ES-I3 (cell line): ENCODE measurements around the gene ZNF829.
A peak's percentile ranks its signal among the peaks of the same experiment; 100 is the strongest.

Source experiments
- H3K36me3 ChIP-seq: 2 replicates; pipeline ENCODE4 v1.6.1; 2013; ENCODE audit warnings: mild to moderate bottlenecking, low read length, control low read depth, moderate library complexity; ENCODE audit not compliant: insufficient read depth
- H3K4me1 ChIP-seq: 2 replicates; pipeline ENCODE4 v1.6.1; 2013; ENCODE audit warnings: mild to moderate bottlenecking, control low read depth, low read length; ENCODE audit not compliant: insufficient read depth
- H3K9ac ChIP-seq: 2 replicates; pipeline ENCODE4 v1.6.1; 2013; ENCODE audit warnings: low read depth, mild to moderate bottlenecking, low read length, moderate library complexity
- H3K9me3 ChIP-seq: 2 replicates; pipeline ENCODE4 v1.6.1; 2013; ENCODE audit warnings: mild to moderate bottlenecking, low read length, moderate library complexity; ENCODE audit not compliant: control insufficient read depth, insufficient read depth

The ZNF829 gene

GRCh38 chr19:36850559-36851442 is 65.3 kb downstream of the ZNF829 start, which contains the start of gene ZNF345:
ZNF345 (plus strand) TSS chr19:36850876; CDS start chr19:36876831, 25,955 bp downstream.
- H3K36me3 ChIP-seq: no peaks in the 10 kb centered on the region
- peak within 1 kb of the TSS; percentile 76 for H3K9ac ChIP-seq
- no peaks in the 10 kb centered on the region for H3K9me3 ChIP-seq
- H3K4me1 ChIP-seq: no peaks in the 10 kb centered on the region

- H3K9ac ChIP-seq: peak overlapping the region; percentile 76
- H3K36me3 ChIP-seq: no peaks in the 10 kb centered on the region
- no peaks in the 10 kb centered on the region for H3K4me1 ChIP-seq
- no peaks in the 10 kb centered on the region for H3K9me3 ChIP-seq
These were observed 66.2 kb downstream of the ZNF829 start for GRCh38 chr19:36849701-36850558.

- Histone ChIP-seq H3K4me1 (no peaks in the 10 kb centered on the region), H3K36me3 (no peaks in the 10 kb centered on the region), H3K9me3 (no peaks in the 10 kb centered on the region), H3K9ac (no peak overlapping the region)
These were observed 68.1 kb downstream of the ZNF829 start for GRCh38 chr19:36847968-36848367.

GRCh38 chr19:36838784-36839324 is 77.2 kb downstream of the ZNF829 start:
- peak overlapping the region; percentile 79 for H3K9ac ChIP-seq
- H3K4me1 ChIP-seq: no peaks in the 10 kb centered on the region
- H3K36me3 ChIP-seq: no peaks in the 10 kb centered on the region; the same call in 1 of the 2 replicates
- peaks cover 11% of the 10 kb centered on the region for H3K9me3 ChIP-seq
